Measurements from ENCODE around the gene CYP4F8.

DNA sequence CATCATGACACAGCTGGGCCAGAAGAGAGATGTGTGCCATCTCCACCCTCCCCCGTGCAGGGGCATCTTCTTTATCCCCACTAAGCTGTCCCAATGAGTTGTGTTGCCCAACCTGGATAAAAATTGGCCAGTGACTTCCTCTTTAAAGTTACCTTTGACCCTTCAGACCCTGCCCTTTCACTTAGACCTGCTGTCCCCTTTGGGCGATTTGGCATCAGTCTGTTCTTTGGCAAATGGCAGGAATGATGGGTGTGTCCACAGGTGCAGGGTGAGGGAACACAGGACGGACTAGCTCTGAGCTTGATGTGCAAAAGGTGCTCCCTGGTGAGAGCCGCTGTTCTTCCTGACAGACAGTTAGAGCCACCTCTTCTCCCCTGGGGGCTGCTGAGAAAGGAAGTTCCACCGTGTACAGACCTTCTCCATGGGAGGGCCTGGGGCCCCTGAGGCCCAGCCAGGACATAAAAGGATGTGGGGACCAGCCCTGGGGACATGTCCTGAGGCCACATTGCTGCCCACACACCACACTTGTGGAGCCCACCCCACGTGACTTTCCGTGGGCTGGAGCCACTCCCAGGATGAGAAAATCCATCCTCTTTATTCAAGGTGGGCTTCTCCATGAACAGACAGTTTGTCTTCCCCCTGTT is 1.7 kb downstream of the CYP4F8 start:
- TF ChIP-seq TEAD4 (IDR thresholded peaks at IDR 0.05) (no peak), TAF1 (IDR thresholded peaks at IDR 0.05; ENCODE audit: low read depth) (no peak)
